G401 (cell line): ENCODE measurements around the gene CXCL14. TPM values are rescaled to one million over a fixed set of nuclear protein-coding genes. Genes with fewer than 3 reads are reported as not detected.

Experiments used
- DNase-seq: peaks from one replicate; pipeline ENCODE4 v3.0.0-alpha.2; 2015; ENCODE audit warnings: low spot score
- in situ Hi-C: cut with HindIII; loops from 2 replicates; pipeline ENCODE4 v1.10.0; 2016; ENCODE audit warnings: low sequenced_read_pairs, mixed read lengths
- total RNA-seq: library from RNA; depleted of rRNA; stranded (reverse); fragments of >200 nt; shearing (Covaris generic); gene quantifications from 2 replicates; pipeline ENCODE4 v1.2.3, GENCODE V29; 2014

CXCL14 gene
- total RNA-seq, 1 experiment from 2014 or later, result not detected

GRCh38 chr5:135571066-135571609, 7.7 kb downstream of the CXCL14 start:
- no peak for DNase-seq
- in situ Hi-C loops, result loop anchor here (25.0 kb wide), 1 partner anchor 166 kb away; no protein-coding TSS in a partner anchor

GRCh38 chr5:135570453-135570764, 8.4 kb downstream of the CXCL14 start:
- in situ Hi-C loops, result loop anchor here (25.0 kb wide), 1 partner anchor 167 kb away; no protein-coding TSS in a partner anchor
- DNase-seq, result no peak

- in situ Hi-C loops, result loop anchor here (25.0 kb wide), 1 partner anchor 167 kb away; no protein-coding TSS in a partner anchor
Measured at GRCh38 chr5:135569755-135570452, 8.9 kb downstream of the CXCL14 start.

GRCh38 chr5:135568923-135569360, 9.8 kb downstream of the CXCL14 start:
- no peak for DNase-seq
- in situ Hi-C loops, result loop anchor here (25.0 kb wide), 1 partner anchor 168 kb away; no protein-coding TSS in a partner anchor

More at GRCh38 chr5:135569755-135570452, 8.9 kb downstream of the CXCL14 start:
- DNase-seq, result peak; percentile 37

- no peak for DNase-seq
- in situ Hi-C loops, result loop anchor here (25.0 kb wide), 1 partner anchor 169 kb away; no protein-coding TSS in a partner anchor
Measured at GRCh38 chr5:135568246-135568645, 10.5 kb downstream of the CXCL14 start.

- in situ Hi-C loops, result loop anchor here (25.0 kb wide), 1 partner anchor 170 kb away; no protein-coding TSS in a partner anchor
- no peak for DNase-seq
Measured at GRCh38 chr5:135567661-135568060, 11.1 kb downstream of the CXCL14 start.

GRCh38 chr5:135566422-135567400, 12.1 kb downstream of the CXCL14 start:
- no peak for DNase-seq
- in situ Hi-C loops, result loop anchor here (25.0 kb wide), 1 partner anchor 171 kb away; no protein-coding TSS in a partner anchor

GRCh38 chr5:135565725-135566421, 12.9 kb downstream of the CXCL14 start:
- DNase-seq, result peak; percentile 47
- in situ Hi-C loops, result loop anchor here (25.0 kb wide), 1 partner anchor 171 kb away; no protein-coding TSS in a partner anchor

- in situ Hi-C loops, result loop anchor here (25.0 kb wide), 1 partner anchor 172 kb away; no protein-coding TSS in a partner anchor
Measured at GRCh38 chr5:135565266-135565665, 13.5 kb downstream of the CXCL14 start.

GRCh38 chr5:135564331-135564730, 14.5 kb downstream of the CXCL14 start:
- in situ Hi-C loops, result loop anchor here (25.0 kb wide), 1 partner anchor 173 kb away; no protein-coding TSS in a partner anchor
- DNase-seq, result no peak

More at GRCh38 chr5:135565266-135565665, 13.5 kb downstream of the CXCL14 start:
- no peak for DNase-seq

GRCh38 chr5:135561266-135561665, 17.5 kb downstream of the CXCL14 start:
- in situ Hi-C loops, result loop anchor here (25.0 kb wide), 1 partner anchor 176 kb away; no protein-coding TSS in a partner anchor
- no peak for DNase-seq

- peak; percentile 82 for DNase-seq
- in situ Hi-C loops, result loop anchor here (25.0 kb wide), 1 partner anchor 176 kb away; no protein-coding TSS in a partner anchor
Measured at GRCh38 chr5:135560858-135561257, 17.9 kb downstream of the CXCL14 start.

- DNase-seq, result no peak
- in situ Hi-C loops, result loop anchor here (25.0 kb wide), 1 partner anchor 178 kb away; no protein-coding TSS in a partner anchor
Measured at GRCh38 chr5:135559354-135559753, 19.4 kb downstream of the CXCL14 start.

GRCh38 chr5:135557076-135557838, 21.5 kb downstream of the CXCL14 start:
- DNase-seq, result peak; percentile 16
- in situ Hi-C loops, result loop anchor here (25.0 kb wide), 1 partner anchor 180 kb away; no protein-coding TSS in a partner anchor

- in situ Hi-C loops, result loop anchor here (25.0 kb wide), 1 partner anchor 181 kb away; no protein-coding TSS in a partner anchor
- no peak for DNase-seq
Measured at GRCh38 chr5:135556620-135557019, 22.2 kb downstream of the CXCL14 start.

- in situ Hi-C loops, result loop anchor here (25.0 kb wide), 1 partner anchor 182 kb away; no protein-coding TSS in a partner anchor
- no peak for DNase-seq
Measured at GRCh38 chr5:135555530-135555929, 23.3 kb downstream of the CXCL14 start.
